Gastroesophageal sphincter (tissue), 3 donors: ENCODE data around the gene C15orf39.

Experiments used
- CTCF ChIP-seq, 4 experiments: fragments of 200-600 bp in 2 of 4; fragments of 450-650 bp in 2 of 4; sonication (generic) in 1 of 4; IDR thresholded peaks; one replicate each; pipeline ENCODE4 v1.5.1; 2017 to 2019; ENCODE audit warnings: antibody characterized with exemption in 4 of 4, mild to moderate bottlenecking in 2 of 4, moderate library complexity in 2 of 4
- POLR2A ChIP-seq, 2 donors: fragments of 450-650 bp; IDR thresholded peaks; one replicate each; pipeline ENCODE4 v1.6.1; 2017; ENCODE audit warnings: antibody characterized with exemption in 2 of 2, mild to moderate bottlenecking in 2 of 2, moderate library complexity in 1 of 2

- no peak for TF ChIP-seq CTCF (IDR thresholded peaks at IDR 0.05)
- no peak for TF ChIP-seq POLR2A (IDR thresholded peaks at IDR 0.05)
Observed at GRCh38 chr15:75211436-75212199, 9.9 kb downstream of the C15orf39 start.
